ENCODE measurements around the gene B4GALNT3.

DNA sequence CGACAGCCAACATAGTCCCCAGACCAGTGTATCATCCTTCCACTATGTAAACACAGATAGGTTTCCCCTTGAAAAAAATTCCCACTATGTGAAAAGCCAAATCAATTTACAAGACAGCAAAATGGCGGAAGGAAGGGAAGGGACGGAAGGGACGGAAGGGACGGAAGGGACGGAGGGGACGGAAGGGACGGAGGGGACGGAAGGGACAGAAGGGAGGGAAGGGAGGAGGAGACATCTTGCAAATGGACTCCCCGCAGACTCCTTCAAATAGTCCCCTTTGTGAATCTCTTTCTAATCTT lies 128.2 kb downstream of the B4GALNT3 start:
- TF ChIP-seq, protein P1, sequence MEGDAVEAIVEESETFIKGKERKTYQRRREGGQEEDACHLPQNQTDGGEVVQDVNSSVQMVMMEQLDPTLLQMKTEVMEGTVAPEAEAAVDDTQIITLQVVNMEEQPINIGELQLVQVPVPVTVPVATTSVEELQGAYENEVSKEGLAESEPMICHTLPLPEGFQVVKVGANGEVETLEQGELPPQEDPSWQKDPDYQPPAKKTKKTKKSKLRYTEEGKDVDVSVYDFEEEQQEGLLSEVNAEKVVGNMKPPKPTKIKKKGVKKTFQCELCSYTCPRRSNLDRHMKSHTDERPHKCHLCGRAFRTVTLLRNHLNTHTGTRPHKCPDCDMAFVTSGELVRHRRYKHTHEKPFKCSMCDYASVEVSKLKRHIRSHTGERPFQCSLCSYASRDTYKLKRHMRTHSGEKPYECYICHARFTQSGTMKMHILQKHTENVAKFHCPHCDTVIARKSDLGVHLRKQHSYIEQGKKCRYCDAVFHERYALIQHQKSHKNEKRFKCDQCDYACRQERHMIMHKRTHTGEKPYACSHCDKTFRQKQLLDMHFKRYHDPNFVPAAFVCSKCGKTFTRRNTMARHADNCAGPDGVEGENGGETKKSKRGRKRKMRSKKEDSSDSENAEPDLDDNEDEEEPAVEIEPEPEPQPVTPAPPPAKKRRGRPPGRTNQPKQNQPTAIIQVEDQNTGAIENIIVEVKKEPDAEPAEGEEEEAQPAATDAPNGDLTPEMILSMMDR (IDR thresholded peaks at IDR 0.05) = no peak
- no peak for TF ChIP-seq POLR2A (IDR thresholded peaks at IDR 0.05)
